C4-2B (cell line): ENCODE results near the gene PACRG.

ENCODE experiments used
- ZFX ChIP-seq: fragments of 450-650 bp; IDR thresholded peaks from 2 replicates; pipeline ENCODE4 v1.6.1; 2017
- TF ChIP-seq, protein P1 (sequence below): fragments of 450-650 bp; conservative IDR thresholded peaks from 2 replicates; pipeline ENCODE4 v1.5.1; 2017; ENCODE audit warnings: mild to moderate bottlenecking

DNA sequence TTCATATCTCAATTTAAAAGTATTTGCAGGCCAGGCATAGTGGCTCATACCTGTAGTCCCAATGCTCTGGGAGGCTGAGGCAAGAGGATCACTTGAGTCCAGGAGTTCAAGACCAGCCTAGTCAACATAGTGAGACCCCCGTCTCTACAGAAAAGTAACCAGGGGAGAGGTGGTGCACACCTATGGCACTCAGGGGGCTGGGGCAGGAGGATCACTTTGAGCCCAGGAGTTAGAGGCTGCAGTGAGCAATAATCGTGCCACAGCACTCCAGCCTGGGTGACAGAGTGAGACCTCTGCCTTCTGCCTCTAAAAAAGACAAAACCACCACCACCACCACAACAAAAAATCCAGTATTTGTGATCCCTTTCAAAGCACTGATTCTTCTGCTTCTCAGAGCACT lies 501.3 kb downstream of the PACRG start:
- TF ChIP-seq, protein P1, sequence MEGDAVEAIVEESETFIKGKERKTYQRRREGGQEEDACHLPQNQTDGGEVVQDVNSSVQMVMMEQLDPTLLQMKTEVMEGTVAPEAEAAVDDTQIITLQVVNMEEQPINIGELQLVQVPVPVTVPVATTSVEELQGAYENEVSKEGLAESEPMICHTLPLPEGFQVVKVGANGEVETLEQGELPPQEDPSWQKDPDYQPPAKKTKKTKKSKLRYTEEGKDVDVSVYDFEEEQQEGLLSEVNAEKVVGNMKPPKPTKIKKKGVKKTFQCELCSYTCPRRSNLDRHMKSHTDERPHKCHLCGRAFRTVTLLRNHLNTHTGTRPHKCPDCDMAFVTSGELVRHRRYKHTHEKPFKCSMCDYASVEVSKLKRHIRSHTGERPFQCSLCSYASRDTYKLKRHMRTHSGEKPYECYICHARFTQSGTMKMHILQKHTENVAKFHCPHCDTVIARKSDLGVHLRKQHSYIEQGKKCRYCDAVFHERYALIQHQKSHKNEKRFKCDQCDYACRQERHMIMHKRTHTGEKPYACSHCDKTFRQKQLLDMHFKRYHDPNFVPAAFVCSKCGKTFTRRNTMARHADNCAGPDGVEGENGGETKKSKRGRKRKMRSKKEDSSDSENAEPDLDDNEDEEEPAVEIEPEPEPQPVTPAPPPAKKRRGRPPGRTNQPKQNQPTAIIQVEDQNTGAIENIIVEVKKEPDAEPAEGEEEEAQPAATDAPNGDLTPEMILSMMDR: no peak
- no peak for TF ChIP-seq ZFX
